Ascending aorta (tissue), 2 donors: ENCODE data around the gene RIMBP2. TPM values are rescaled to one million over a fixed set of nuclear protein-coding genes. Genes with fewer than 3 reads are reported as not detected.

Source experiments
- DNase-seq, 2 donors: peaks; one replicate each; pipeline ENCODE4 v3.0.0-alpha.2; 2019; ENCODE audit warnings: low spot score in 2 of 2
- H3K27ac ChIP-seq, 2 donors: fragments of 200-600 bp; sonication (generic); one replicate each; pipeline ENCODE4 v1.5.1; 2016 to 2017; ENCODE audit warnings: mild to moderate bottlenecking in 1 of 2
- H3K27me3 ChIP-seq: fragments of 200-600 bp; sonication (generic); one replicate; pipeline ENCODE4 v1.5.1; 2017
- H3K36me3 ChIP-seq, 2 donors: fragments of 200-600 bp; sonication (generic); one replicate each; pipeline ENCODE4 v1.5.1; 2016
- H3K4me1 ChIP-seq, 2 donors: fragments of 200-600 bp; sonication (generic); one replicate each; pipeline ENCODE4 v1.5.1; 2016 to 2017; ENCODE audit warnings: mild to moderate bottlenecking in 1 of 2
- H3K4me3 ChIP-seq, 2 donors: fragments of 200-600 bp; sonication (generic); one replicate each; pipeline ENCODE4 v1.5.1; 2016 to 2017; ENCODE audit warnings: mild to moderate bottlenecking in 1 of 2
- H3K9me3 ChIP-seq, 2 donors: fragments of 200-600 bp; sonication (generic); one replicate each; pipeline ENCODE4 v1.5.1; 2016
- CTCF ChIP-seq, 3 experiments: fragments of 200-600 bp in 2 of 3; fragments of 450-650 bp in 1 of 3; sonication (generic) in 2 of 3; IDR thresholded peaks; one replicate each; pipeline ENCODE4 v1.5.1; 2016 to 2019; ENCODE audit warnings: antibody characterized with exemption in 3 of 3, mild to moderate bottlenecking in 1 of 3, moderate library complexity in 1 of 3
- intact Hi-C: fragments of 100-400 bp; cut with DNase I; formaldehyde crosslinking; loops from one replicate; pipeline ENCODE4 v1.15.1; 2023
- total RNA-seq: library from RNA; depleted of rRNA; stranded (reverse); fragments of >200 nt; gene quantifications from one replicate; pipeline ENCODE4 v1.1.0, GENCODE V29; 2016

Gene RIMBP2
- total RNA-seq, 1 donor from 2014 or later, result not detected

GRCh38 chr12:130555628-130556485 lies 160.2 kb downstream of the RIMBP2 start:
- no peak for DNase-seq
- intact Hi-C loops, result no loop called here
- H3K27me3 ChIP-seq, result no peaks in the 10 kb centered on the region
- no peaks in the 10 kb centered on the region for H3K4me1 ChIP-seq
- no peaks in the 10 kb centered on the region for H3K9me3 ChIP-seq
- H3K27ac ChIP-seq, result no peak overlapping the region
- TF ChIP-seq CTCF (IDR thresholded peaks at IDR 0.05), result no peak
- no peak overlapping the region for H3K4me3 ChIP-seq
- no peaks in the 10 kb centered on the region for H3K36me3 ChIP-seq

- intact Hi-C loops, result no loop called here
- no peak for TF ChIP-seq CTCF (IDR thresholded peaks at IDR 0.05)
- no peaks in the 10 kb centered on the region for H3K4me1 ChIP-seq
- DNase-seq, result no peak
- H3K36me3 ChIP-seq, result no peaks in the 10 kb centered on the region
- no peak overlapping the region for H3K27ac ChIP-seq
- H3K9me3 ChIP-seq, result no peaks in the 10 kb centered on the region
- H3K4me3 ChIP-seq, result no peak overlapping the region
- H3K27me3 ChIP-seq, result no peaks in the 10 kb centered on the region
Observed at GRCh38 chr12:130555221-130555620, 160.9 kb downstream of the RIMBP2 start.

GRCh38 chr12:130552483-130552996 lies 163.6 kb downstream of the RIMBP2 start:
- H3K4me1 ChIP-seq, result no peaks in the 10 kb centered on the region
- intact Hi-C loops, result no loop called here

GRCh38 chr12:130549361-130549760 lies 166.7 kb downstream of the RIMBP2 start:
- H3K9me3 ChIP-seq, result no peaks in the 10 kb centered on the region
- intact Hi-C loops, result no loop called here
- no peak overlapping the region for H3K27ac ChIP-seq
- H3K27me3 ChIP-seq, result no peaks in the 10 kb centered on the region
- DNase-seq, result no peak
- H3K4me1 ChIP-seq, result no peaks in the 10 kb centered on the region
- no peak for TF ChIP-seq CTCF (IDR thresholded peaks at IDR 0.05)
- no peaks in the 10 kb centered on the region for H3K36me3 ChIP-seq
- H3K4me3 ChIP-seq, result no peak overlapping the region

More at GRCh38 chr12:130552483-130552996, 163.6 kb downstream of the RIMBP2 start:
- DNase-seq, result no peak
- H3K9me3 ChIP-seq, result no peaks in the 10 kb centered on the region
- H3K36me3 ChIP-seq, result no peaks in the 10 kb centered on the region
- no peak for TF ChIP-seq CTCF (IDR thresholded peaks at IDR 0.05)
- H3K4me3 ChIP-seq, result no peak overlapping the region
- H3K27me3 ChIP-seq, result no peaks in the 10 kb centered on the region
- no peak overlapping the region for H3K27ac ChIP-seq

GRCh38 chr12:130547480-130548155 lies 168.5 kb downstream of the RIMBP2 start:
- intact Hi-C loops, result no loop called here
- no peaks in the 10 kb centered on the region for H3K9me3 ChIP-seq
- no peak for TF ChIP-seq CTCF (IDR thresholded peaks at IDR 0.05)
- DNase-seq, result no peak
- H3K36me3 ChIP-seq, result no peaks in the 10 kb centered on the region
- H3K27me3 ChIP-seq, result no peaks in the 10 kb centered on the region
- H3K4me1 ChIP-seq, result no peaks in the 10 kb centered on the region
- no peak overlapping the region for H3K4me3 ChIP-seq
- no peak overlapping the region for H3K27ac ChIP-seq
